Prostate gland (tissue), 2 donors: ENCODE measurements around the gene KRT12.

Experiments
- CTCF ChIP-seq, 4 experiments: fragments of 200-600 bp in 2 of 4; fragments of 450-650 bp in 2 of 4; sonication (generic) in 2 of 4; IDR thresholded peaks; 1 replicate in 3 of 4; 2 replicates in 1 of 4; pipeline ENCODE4 v1.5.1; 2016 to 2019; ENCODE audit warnings: antibody characterized with exemption in 4 of 4, mild to moderate bottlenecking in 2 of 4, moderate library complexity in 2 of 4
- POLR2AphosphoS5 ChIP-seq: sonication (generic); formaldehyde crosslinking; IDR thresholded peaks from one replicate; pipeline ENCODE4 v1.6.1; 2017; ENCODE audit warnings: antibody characterized with exemption

GRCh38 chr17:40846515-40847144 lies 20.4 kb downstream of the KRT12 start:
- TF ChIP-seq CTCF (IDR thresholded peaks at IDR 0.05) = no peak
- TF ChIP-seq POLR2AphosphoS5 = no peak
